Fibroblast of skin of abdomen (primary cell): ENCODE measurements around the gene NTHL1. TPM values are rescaled to one million over a fixed set of nuclear protein-coding genes. Genes with fewer than 3 reads are reported as not detected.

Experiments
- DNase-seq: peaks from one replicate; pipeline ENCODE4 v3.0.0-alpha.2; 2013
- polyA plus RNA-seq, 2 experiments: library from polyadenylated mRNA; unstranded; fragments of 120-200 nt; gene quantifications; one replicate each; pipeline ENCODE4 v1.2.1, GENCODE V29; 2013; ENCODE audit not compliant: insufficient read length in 2 of 2

NTHL1 gene
- 20.6 TPM for polyA plus RNA-seq (2013, experiment 1 of 2; ENCODE audit: insufficient read length)
- 22.3 TPM for polyA plus RNA-seq (2013, experiment 2 of 2; ENCODE audit: insufficient read length)

DNA sequence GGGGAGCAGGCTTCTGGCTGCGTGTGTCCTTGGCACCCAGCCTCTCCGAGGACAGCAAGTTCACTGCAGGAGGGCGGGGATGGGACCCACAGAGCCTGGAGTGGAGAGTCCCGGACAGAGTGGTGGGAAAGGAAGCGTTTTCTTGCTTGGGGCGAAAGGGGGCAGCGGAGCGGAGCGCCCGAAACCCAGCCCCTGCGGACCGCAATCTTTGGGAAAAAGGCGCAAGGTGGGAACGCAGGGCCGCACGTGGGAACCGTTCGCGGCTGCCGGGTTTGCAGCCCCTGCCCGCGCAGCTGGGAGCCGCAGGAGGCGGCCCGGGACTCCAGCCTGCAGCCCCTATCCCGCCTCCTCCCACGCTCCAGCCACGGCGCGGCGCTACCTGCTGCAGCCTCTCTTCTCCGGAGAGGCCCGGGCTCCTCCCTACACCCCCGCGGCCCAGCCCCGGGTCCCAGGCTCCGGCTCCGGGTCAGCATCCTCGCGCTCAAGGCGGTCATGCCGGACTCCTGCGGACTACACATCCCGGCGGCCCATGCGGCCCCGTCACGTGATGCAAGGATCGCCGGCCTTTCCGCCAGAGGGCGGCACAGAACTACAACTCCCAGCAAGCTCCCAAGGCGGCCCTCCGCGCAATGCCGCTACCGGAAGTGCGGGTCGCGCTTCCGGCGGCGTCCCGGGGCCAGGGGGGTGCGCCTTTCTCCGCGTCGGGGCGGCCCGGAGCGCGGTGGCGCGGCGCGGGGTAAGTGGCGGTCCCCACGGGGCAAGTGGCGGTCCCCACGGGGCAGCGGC lies at the start of gene NTHL1, which contains the start of gene TSC2:
Gene NTHL1, minus strand, starts transcription at position 505 of the 786 bp plus-strand sequence. Its CDS starts 11 bp downstream, at position 494.
Gene TSC2, plus strand, starts transcription at position 656 of the 786 bp plus-strand sequence. CDS start 631 bp downstream, outside the sequence.
- DNase-seq, result peak; percentile 93

DNA sequence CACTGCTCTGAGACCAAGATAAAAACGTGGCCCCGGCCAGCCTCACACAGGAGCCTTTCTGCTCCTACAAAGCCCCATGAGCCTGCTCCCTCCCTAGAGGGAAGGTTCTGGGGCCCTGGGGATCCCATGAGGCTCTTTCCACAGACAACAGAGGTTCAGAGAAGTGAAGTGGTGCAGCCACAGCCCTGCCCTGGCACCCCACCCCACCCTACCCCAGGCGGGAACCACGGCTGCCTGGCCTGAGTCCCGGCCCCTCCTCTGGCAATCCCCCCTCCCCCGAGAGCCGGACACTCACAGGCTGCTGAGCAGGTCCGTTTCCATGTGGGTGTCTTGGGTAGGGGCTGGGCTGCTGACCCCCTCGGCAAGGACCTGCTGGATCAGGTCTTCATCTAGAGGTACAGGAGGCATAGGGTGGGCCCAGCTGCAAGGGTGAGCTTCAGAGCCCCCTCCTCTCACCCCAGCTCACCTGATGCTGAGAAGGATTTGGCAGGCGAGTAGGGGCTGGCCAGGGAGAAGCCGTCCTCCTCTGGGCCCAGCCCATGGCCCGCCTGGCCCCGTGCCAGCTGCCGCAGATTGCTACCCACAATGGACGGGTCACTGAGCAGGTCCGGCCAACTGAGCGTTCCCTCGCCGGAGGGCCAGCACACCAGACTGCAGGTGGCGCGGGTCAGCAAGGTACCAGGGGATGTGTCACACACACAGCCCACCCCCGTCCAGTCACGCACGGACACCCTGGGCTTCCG lies 49.4 kb upstream of the NTHL1 start:
- DNase-seq, result no peak

DNA sequence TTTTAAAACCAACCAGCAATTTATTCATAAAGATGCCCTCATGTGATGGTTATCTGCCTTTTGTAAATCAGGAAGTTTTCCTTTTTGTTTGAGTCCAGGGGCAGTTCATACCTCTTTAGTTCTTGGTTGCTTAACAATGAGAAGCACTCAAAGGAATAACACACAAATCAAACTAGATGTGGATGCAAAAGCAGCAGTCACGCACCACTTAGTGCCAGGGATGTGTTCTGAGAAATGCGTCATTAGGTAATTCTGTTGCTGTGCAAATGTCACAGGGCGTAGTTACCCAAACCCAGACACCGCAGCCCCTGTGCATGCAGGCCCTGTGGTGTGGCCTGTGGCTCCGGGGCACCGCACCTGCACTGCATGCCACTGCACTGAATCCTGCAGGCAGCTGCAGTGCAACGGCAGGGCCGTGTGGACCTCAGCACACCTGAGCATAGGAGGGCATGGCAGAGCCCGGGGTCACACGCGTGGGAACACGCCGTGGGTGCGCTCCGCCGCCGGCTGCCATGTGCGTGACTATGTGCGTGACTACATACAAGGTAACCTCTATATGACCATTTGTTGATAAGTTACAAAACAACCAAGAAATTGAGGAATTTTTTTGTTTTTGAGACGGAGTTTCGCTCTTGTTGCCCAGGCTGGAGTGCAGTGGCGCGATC lies 48.4 kb upstream of the NTHL1 start:
- no peak for DNase-seq

DNA sequence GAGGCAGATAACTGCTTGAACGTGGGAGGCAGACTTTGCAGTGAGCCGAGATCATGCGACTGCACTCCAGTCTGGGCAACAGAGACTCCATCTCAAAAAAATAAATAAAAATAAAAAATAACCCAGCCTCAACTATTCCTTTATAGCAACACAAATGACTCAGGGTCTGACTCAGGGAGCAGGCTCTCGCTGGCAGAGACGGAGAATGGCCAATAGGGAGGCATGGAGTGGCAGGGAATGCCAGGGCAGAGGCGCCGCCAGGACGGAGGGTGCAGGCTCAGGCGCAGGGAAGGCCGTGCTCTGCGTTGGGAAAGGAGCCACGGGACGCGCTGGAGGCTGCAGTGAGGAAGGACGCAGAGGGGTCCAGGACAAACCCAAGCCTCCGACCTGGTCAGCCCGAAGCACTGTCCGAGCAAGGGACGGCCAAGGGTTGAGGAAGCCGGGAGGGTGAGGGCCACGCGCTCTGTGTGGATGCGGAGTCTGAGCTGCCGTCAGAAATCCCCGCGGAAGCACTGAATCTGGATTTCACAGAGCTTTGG lies 47.8 kb upstream of the NTHL1 start:
- DNase-seq, result no peak

DNA sequence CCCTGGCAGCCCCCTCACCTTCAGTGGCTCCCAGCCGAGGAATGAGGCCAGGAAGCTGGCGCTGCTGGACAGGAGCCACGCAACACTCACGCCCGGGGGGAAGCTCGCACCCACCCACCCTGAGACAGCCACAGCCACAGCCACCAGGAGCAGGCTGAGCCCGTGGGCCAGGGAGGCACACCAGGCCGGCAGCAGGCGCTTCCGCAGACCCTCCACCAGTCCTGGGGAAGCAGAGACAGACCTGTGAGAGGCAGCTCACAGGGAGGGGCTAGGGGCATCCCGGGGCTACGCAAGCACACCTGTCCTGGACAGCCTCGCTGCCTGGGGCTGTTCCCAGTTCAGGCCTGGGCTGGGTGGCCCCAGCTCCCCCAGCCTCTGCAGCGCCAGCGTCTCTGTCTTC lies 46.2 kb upstream of the NTHL1 start:
- DNase-seq, result no peak

DNA sequence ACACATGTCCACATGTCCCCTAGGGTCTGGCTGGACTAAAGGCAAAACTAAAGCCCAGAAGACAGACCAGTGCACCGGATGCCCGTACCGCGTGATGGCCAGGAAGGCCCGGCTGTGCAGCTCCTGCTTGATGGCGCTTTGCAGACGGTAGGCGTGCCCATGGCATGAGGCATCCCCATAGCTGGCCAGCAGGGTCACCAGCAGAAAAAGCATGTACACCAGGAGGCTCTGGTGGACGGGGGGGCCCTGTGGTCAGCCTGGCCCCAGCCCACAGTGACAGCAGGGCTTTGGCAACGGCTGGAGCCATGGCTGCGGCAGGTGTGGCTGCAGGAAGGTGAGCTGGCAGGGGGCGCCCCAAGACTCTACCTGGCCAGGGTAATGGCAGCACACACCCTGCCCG lies 45.2 kb upstream of the NTHL1 start:
- DNase-seq, result no peak

DNA sequence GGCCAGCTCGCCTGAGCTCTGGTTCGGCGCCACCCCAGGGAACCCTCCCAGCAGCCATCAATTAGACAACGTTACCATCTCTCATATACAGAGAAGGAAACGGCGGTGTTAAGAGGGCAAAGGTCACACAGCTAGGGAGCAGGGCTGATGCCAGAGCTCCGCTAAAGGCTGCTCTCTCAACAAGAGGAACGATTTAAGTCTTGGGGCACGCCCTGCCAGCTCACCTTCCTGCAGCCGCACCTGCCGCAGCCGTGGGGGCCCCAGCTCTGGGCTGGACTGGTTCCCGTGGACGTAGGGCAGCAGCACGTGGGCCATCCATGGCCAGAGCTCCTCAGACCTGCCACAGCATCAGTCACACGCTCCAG lies 44.6 kb upstream of the NTHL1 start:
- DNase-seq, result no peak

DNA sequence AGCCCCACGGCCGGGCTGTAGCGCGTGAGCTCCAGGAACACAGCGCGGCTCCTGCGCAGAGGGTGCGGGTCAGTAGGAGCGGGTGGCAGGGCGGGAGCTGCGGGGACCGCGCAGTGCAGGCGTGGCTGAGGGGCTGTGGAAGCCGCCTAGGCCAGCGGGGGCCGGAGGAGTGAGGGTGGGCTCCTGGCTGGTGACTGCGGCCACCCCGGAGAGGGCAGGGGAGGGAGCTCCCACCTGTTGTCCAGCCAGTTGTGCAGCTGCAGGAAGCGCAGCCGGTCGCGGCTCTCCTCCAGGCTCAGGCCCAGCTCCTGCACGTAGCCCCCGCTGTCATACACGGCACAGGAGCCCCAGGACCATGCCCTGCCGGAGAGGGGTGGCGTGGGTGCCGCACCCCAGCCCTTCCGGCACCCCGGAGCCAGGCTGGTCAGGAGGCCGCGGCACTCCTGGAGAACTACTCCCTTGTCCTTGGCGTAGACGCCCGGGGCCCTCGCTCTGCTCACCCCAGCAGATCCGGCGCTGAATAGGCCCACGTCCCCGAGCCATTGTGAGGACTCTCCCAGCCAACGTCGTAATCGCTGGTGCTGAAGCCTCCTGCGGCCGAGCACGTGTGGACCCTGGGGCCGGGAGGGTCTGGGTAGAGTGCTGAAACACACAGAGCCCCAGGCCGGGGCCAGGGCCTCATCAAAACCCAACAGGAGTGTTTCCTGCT lies 44.1 kb upstream of the NTHL1 start:
- DNase-seq, result no peak

DNA sequence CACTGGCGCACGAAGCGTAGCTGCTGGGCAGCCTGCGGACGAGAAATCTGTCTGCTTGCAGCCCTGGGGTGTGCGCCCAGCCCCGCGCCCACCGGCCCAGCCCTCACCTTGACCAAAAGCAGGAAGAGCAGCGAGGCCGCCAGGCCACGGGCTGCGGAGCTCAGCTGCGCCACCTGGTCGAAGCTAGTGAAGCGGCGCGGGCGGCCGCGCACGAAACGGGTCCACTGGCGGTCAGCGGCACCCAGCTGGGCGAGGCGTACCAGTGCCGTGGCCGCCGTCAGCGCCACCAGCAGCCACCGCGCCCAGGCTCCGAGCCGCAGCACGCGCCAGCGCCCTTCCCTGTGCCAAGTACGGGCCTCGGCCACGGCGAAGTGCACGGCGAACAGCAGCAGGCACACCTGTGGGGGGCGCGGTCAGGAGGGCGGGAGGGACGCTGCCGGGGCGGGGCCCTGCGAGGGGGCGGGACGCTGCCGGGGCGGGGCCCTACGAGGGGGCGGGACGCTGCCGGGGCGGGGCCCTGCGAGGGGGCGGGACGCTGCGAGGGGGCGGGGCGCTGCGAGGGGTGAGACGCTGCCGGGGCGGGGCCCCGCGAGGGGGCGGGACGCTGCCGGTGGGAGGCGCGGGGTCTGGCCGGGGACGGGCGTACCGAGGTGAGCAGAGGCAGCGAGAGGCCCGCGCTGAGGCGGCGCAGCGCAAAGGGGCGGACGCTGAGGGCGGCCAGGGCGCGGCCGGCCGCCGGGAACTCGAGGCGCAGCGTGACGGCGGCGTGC lies 43.3 kb upstream of the NTHL1 start:
- DNase-seq, result peak; percentile 74

DNA sequence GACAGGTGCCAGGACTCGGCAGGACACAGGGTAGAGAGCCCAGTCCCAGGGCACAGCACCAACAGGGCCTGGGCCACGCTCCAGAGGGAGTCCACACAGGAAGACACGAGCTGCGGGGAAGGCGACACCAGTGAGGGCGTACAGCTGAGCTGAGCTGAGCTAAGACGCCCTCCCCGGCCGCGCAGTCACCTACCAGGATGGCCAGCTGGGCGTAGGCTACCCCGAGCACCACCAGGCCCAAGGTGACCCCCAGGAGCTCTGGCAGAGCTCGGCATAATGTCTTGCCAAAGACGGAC lies 42.8 kb upstream of the NTHL1 start:
- no peak for DNase-seq

DNA sequence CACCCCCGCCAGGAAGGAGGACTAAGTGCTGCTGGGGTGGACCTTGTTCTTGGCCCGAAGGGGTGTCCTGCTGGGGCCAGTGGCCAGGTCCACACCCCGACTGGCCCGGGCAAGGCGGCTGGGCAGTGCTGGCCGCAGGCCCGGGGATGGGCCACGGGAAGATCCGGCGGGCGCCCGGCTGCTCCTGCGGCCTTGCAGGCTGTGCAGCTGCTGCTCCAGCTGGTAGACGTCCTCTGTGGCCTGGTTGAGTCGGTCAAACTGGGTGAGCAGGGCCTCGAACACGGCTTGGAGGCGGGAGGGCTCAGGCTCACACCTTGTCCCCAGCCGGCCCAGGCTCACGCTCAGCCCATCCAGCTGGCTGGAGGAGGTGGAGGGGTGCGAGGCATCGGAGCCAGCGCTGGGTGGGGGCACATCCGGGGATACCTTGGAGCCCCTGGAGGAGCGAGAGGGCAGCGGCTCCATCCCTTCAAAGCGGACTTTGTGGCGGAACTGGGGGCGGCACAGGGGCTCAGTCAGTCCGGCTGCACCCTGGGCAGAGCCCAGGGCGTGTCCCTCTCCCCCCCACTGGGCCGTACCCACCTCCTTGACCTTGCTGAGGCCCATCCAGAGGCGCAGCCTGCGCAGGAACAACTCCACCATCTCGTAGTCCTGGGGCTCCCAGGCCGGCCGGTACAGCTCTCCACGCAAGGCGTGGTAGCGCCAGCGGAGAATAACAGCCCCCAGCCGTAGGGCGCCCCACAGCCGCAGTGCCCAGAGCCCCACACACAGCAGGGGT lies 42.3 kb upstream of the NTHL1 start:
- DNase-seq, result no peak

DNA sequence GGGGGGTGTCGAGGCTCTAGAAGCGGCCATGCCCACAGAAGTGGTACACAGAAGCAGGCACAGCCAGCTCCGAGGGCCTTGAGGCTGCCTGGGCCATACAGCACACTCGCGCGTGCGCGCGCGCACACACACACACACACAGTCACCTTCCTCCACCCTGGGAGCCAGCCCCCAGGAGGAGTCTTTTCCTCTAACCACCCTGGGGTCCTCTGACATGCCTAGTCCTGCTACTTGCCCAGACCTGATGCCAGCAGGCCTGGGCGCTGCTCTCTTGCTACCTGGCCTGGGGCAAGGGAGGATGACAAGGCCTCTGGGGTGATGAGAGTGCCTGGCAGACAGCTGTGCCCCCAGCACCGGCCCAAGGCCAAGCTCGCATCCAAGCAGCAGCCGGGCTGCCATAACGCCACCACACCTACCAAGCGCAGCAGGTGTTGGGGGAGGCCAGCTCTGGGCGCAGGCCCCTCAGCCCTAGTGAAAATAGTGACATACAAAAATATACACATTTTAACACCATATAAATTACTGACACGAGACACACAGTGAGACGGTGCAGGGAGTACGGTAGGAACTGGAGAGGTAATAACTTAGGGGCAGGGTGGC lies 41.2 kb upstream of the NTHL1 start:
- DNase-seq, result no peak

DNA sequence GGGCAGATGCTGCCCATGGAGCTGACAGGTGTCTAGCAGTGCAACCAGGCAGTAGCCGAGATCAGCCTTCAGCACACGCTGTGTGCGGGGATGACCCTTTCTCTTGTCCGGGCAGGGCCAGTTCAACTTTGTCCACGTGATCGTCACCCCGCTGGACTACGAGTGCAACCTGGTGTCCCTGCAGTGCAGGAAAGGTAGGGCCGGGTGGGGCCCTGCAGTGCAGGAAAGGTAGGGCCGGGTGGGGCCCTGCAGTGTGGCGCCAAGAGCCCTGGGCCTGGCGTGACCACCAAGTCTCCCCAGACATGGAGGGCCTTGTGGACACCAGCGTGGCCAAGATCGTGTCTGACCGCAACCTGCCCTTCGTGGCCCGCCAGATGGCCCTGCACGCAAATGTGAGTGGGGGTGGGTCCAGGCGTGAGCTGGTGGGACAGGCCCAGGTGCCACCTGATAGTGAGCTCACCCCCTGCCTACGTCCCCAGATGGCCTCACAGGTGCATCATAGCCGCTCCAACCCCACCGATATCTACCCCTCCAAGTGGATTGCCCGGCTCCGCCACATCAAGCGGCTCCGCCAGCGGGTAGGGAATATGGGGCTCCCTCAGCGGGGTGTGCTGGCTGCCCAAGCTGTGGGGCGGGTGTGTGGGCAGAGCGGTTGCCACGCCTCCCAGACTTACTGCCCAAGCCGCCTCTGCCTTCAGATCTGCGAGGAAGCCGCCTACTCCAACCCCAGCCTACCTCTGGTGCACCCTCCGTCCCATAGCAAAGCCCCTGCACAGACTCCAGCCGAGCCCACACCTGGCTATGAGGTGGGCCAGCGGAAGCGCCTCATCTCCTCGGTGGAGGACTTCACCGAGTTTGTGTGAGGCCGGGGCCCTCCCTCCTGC lies 40.4 kb upstream of the NTHL1 start:
- no peak for DNase-seq

DNA sequence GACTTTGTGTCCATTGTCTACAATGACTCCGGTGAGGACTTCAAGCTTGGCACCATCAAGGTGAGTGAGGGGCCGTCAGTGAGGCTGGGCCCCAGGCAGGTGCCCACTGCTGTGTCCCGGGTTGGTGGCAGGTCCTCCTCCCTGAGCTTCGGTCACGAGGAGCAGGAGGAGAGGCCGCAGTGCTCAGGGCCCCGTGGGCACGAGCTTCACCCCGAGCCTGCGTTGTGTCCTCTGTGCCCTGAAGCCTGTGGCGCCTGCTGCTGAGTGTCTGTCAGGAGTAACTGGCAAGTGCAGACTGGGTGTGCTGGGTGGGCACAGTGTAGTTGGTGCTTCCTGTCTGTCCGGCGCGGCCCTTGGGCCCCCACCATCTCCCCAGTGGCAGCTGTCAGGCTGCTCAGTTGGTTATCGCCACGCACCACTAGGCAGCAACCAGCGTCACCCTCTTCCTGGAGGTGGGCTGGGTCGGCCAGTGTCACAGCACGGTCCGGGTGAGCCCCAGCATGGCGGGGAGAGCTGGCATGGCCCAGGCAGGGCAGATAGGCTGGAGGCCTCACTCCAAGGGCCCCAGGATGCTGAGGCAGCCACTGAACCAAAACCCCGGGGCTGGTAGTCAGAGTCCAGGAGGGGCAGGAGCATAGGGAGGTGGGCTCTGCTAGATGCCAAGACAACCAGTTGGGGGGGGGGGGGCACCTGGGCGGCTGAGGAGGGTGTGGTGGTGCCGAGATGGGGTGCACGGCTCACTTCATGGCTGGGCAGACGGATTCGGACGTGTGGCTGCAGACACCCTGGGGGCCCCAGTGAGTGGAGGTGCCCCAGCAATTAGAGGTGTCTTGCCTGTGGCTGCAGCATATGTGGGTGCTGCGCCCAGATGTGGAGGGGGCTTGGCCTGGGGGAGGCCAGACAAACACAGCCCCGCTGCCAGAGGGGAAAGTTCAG lies 39.4 kb upstream of the NTHL1 start:
- no peak for DNase-seq

DNA sequence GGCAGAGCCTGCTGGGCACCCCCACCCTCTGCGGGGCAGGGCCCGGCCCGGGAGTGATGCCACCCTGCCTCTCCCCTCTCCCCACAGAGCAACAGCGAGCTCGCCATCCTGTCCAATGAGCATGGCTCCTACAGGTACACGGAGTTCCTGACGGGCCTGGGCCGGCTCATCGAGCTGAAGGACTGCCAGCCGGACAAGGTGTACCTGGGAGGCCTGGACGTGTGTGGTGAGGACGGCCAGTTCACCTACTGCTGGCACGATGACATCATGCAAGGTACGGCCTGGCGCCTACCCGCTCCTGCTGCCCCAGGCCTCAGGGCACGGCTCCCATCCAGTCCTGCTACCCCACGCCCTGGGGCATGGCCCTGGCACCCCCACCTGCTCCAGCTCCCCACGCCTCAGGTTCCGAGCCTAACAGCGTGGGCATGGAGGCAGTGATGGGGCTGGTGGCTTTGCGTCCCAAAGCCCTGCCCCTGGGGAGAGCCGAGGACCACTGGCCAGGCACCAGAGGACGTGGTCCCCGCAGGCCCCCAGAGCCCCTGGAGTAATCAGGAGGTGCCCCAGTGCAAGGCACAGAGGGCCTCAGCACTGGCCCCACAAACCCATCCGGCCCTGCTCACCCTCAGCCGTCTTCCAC lies 38.6 kb upstream of the NTHL1 start:
- no peak for DNase-seq

DNA sequence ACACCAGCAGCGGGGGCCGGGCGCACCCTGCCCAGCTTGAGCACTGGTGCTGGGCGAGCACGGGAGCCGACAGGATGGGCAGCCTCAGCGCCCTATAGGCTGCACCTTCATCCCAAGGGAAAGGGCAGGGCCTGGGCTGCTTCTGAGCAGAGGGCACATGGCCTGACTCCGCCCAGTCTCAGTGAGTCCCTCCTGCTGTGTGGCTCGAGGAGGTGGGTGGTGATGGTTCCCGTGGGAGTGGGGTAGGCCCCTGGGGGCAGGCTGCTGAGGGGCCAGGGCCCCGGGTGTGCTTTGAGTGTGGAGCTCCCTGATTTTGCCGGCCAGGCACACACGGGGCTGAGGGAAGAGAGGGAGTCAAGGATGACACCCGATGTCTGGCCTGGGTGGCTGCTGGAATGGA lies 38.0 kb upstream of the NTHL1 start:
- DNase-seq, result no peak

DNA sequence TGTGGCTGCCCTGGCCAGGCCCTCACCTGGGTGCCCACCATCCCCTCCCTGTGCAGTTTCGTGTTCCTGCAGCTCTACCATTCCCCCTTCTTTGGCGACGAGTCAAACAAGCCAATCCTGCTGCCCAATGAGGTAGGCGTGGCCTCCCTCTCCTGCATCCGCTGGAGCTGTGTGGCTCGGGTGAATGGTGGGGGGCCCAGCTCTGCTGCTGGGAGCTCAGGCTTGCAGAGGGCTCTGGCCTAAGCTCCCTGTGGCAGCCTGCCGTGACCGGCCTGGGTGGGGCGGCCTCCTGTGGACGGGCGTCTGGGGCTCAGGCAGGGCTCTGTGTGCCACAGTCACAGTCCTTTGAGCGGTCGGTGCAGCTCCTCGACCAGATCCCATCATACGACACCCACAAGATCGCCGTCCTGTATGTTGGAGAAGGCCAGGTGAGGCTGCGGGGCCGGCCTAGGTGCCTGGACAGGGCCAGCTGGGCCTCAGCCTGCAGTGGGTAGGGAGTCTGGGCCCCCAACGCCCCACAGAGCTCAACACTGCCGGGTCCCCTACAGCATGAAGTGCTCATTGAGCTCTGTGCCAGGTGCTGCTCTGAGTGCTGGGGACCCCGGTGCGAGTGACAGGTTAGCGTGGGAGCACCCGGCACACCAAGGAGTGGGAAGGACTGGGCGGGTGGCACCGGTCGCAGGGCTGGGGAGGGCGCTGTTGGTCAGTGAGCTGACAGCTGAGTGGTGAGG lies 37.4 kb upstream of the NTHL1 start:
- DNase-seq, result no peak
